Measurements from ENCODE around the gene TXK. TPM values are rescaled to one million over a fixed set of nuclear protein-coding genes. Genes with fewer than 3 reads are reported as not detected.

TXK gene
- total RNA-seq, 1 experiment from 2014 or later, result 1.4 TPM

- H3K9me3 ChIP-seq (ENCODE audit: low read depth, low read length, poor library complexity, severe bottlenecking), result no peaks in the 10 kb centered on the region
- TF ChIP-seq EZH2 (IDR thresholded peaks at IDR 0.05; ENCODE audit: borderline replicate concordance, low read depth, low read length, poor library complexity, severe bottlenecking) (no peak), CTCF (conservative IDR thresholded peaks at IDR 0.05; ENCODE audit: low read depth, low read length) (no peak)
- BruUV-seq (replicated peaks), result no TSS peak
- no peak for DNase-seq (ENCODE audit: low spot score)
- CTCF ChIA-PET, result no interaction called here
- intact Hi-C loops (cut with micrococcal nuclease; ENCODE audit: unreplicated experiment), result no loop called here
- H3K27ac ChIP-seq (ENCODE audit: low read depth, low read length, poor library complexity, severe bottlenecking), result no peak overlapping the region
- POLR2A ChIA-PET (ENCODE audit: low non-redundant PET), result no interaction called here
- no peaks in the 10 kb centered on the region for H3K27me3 ChIP-seq (replicated peaks; ENCODE audit: insufficient read depth, low read depth, low read length, poor library complexity)
- H3K4me3 ChIP-seq (ENCODE audit: low read depth, low read length, poor library complexity, severe bottlenecking), result no peak overlapping the region
- no peaks in the 10 kb centered on the region for H3K36me3 ChIP-seq (ENCODE audit: insufficient read depth, low read length, poor library complexity, severe bottlenecking)
- no peaks in the 10 kb centered on the region for H3K4me1 ChIP-seq (ENCODE audit: insufficient read depth, low read length, poor library complexity, severe bottlenecking)
These were observed 90.5 kb downstream of the TXK start for GRCh38 chr4:48043504-48043903.

GRCh38 chr4:48042979-48043461 lies 91.0 kb downstream of the TXK start:
- CTCF ChIA-PET, result no interaction called here
- no peaks in the 10 kb centered on the region for H3K27me3 ChIP-seq (replicated peaks; ENCODE audit: insufficient read depth, low read depth, low read length, poor library complexity)
- POLR2A ChIA-PET (ENCODE audit: low non-redundant PET), result no interaction called here

GRCh38 chr4:48041535-48042137 lies 92.4 kb downstream of the TXK start:
- ChIA-PET CTCF (no interaction called here), POLR2A (ENCODE audit: low non-redundant PET) (no interaction called here)
- Histone ChIP-seq H3K9me3 (ENCODE audit: low read depth, low read length, poor library complexity, severe bottlenecking) (no peaks in the 10 kb centered on the region), H3K36me3 (ENCODE audit: insufficient read depth, low read length, poor library complexity, severe bottlenecking) (no peaks in the 10 kb centered on the region), H3K4me3 (ENCODE audit: low read depth, low read length, poor library complexity, severe bottlenecking) (no peak overlapping the region), H3K27ac (ENCODE audit: low read depth, low read length, poor library complexity, severe bottlenecking) (no peak overlapping the region), H3K4me1 (ENCODE audit: insufficient read depth, low read length, poor library complexity, severe bottlenecking) (no peaks in the 10 kb centered on the region), H3K27me3 (replicated peaks; ENCODE audit: insufficient read depth, low read depth, low read length, poor library complexity) (no peaks in the 10 kb centered on the region)
- TF ChIP-seq CTCF (conservative IDR thresholded peaks at IDR 0.05; ENCODE audit: low read depth, low read length), result no peak
- TF ChIP-seq EZH2 (IDR thresholded peaks at IDR 0.05; ENCODE audit: borderline replicate concordance, low read depth, low read length, poor library complexity, severe bottlenecking), result no peak
- BruUV-seq (replicated peaks), result no TSS peak
- intact Hi-C loops (cut with micrococcal nuclease; ENCODE audit: unreplicated experiment), result no loop called here
- no peak for DNase-seq (ENCODE audit: low spot score)

More at GRCh38 chr4:48042979-48043461, 91.0 kb downstream of the TXK start:
- BruUV-seq (replicated peaks), result no TSS peak
- H3K9me3 ChIP-seq (ENCODE audit: low read depth, low read length, poor library complexity, severe bottlenecking), result no peaks in the 10 kb centered on the region
- intact Hi-C loops (cut with micrococcal nuclease; ENCODE audit: unreplicated experiment), result no loop called here
- no peaks in the 10 kb centered on the region for H3K36me3 ChIP-seq (ENCODE audit: insufficient read depth, low read length, poor library complexity, severe bottlenecking)
- no peak overlapping the region for H3K27ac ChIP-seq (ENCODE audit: low read depth, low read length, poor library complexity, severe bottlenecking)
- TF ChIP-seq CTCF (conservative IDR thresholded peaks at IDR 0.05; ENCODE audit: low read depth, low read length) (no peak), EZH2 (IDR thresholded peaks at IDR 0.05; ENCODE audit: borderline replicate concordance, low read depth, low read length, poor library complexity, severe bottlenecking) (no peak)
- H3K4me3 ChIP-seq (ENCODE audit: low read depth, low read length, poor library complexity, severe bottlenecking), result no peak overlapping the region
- no peak for DNase-seq (ENCODE audit: low spot score)
- H3K4me1 ChIP-seq (ENCODE audit: insufficient read depth, low read length, poor library complexity, severe bottlenecking), result no peaks in the 10 kb centered on the region
